IPS-20b (cell line): ENCODE measurements around the gene TSC22D1.

ENCODE experiments used
- H3K27ac ChIP-seq: one replicate; pipeline ENCODE4 v1.5.1; 2013; ENCODE audit warnings: low read length
- H3K27me3 ChIP-seq: 2 replicates; pipeline ENCODE4 v1.6.1; 2013; ENCODE audit warnings: mild to moderate bottlenecking, low read length, inconsistent platforms; ENCODE audit not compliant: insufficient read depth
- H3K36me3 ChIP-seq: 2 replicates; pipeline ENCODE4 v1.6.1; 2013; ENCODE audit warnings: low read depth, mild to moderate bottlenecking, inconsistent platforms, low read length, moderate library complexity; ENCODE audit not compliant: insufficient read depth
- H3K4me1 ChIP-seq: 2 replicates; pipeline ENCODE4 v1.6.1; 2013; ENCODE audit warnings: mild to moderate bottlenecking, control low read depth, inconsistent platforms, low read length, moderate library complexity; ENCODE audit not compliant: insufficient read depth
- H3K4me3 ChIP-seq: 2 replicates; pipeline ENCODE4 v1.5.1; 2013; ENCODE audit warnings: mild to moderate bottlenecking, low read length, inconsistent platforms
- H3K9ac ChIP-seq: 2 replicates; pipeline ENCODE4 v1.6.1; 2013; ENCODE audit warnings: low read depth, mild to moderate bottlenecking, inconsistent platforms, low read length, moderate library complexity
- H3K9me3 ChIP-seq: 2 replicates; pipeline ENCODE4 v1.6.1; 2013; ENCODE audit warnings: mild to moderate bottlenecking, low read depth, low read length, inconsistent platforms; ENCODE audit not compliant: insufficient read depth

Gene TSC22D1

GRCh38 chr13:44435142-44435918 is 140.8 kb downstream of the TSC22D1 start:
- Histone ChIP-seq H3K4me1 (peaks cover 10% of the 10 kb centered on the region; the same call in 1 of the 2 replicates), H3K36me3 (peaks cover 27% of the 10 kb centered on the region), H3K27ac (peak overlapping the region; percentile 98), H3K9me3 (no peaks in the 10 kb centered on the region), H3K4me3 (peak overlapping the region; percentile 97), H3K27me3 (no peaks in the 10 kb centered on the region), H3K9ac (peak overlapping the region; percentile 99)

GRCh38 chr13:44434766-44435141 is 141.4 kb downstream of the TSC22D1 start:
- H3K4me3 ChIP-seq, result peak overlapping the region; percentile 71
- no peak overlapping the region for H3K27ac ChIP-seq

GRCh38 chr13:44433863-44434765 is 142.0 kb downstream of the TSC22D1 start:
- Histone ChIP-seq H3K27me3 (no peaks in the 10 kb centered on the region), H3K27ac (no peak overlapping the region), H3K4me3 (peak overlapping the region; percentile 71)

More at GRCh38 chr13:44434766-44435141, 141.4 kb downstream of the TSC22D1 start:
- no peaks in the 10 kb centered on the region for H3K27me3 ChIP-seq
- H3K36me3 ChIP-seq, result peaks cover 27% of the 10 kb centered on the region
- H3K4me1 ChIP-seq, result peaks cover 10% of the 10 kb centered on the region; the same call in 1 of the 2 replicates
- H3K9ac ChIP-seq, result peak overlapping the region; percentile 70; the same call in 1 of the 2 replicates
- H3K9me3 ChIP-seq, result no peaks in the 10 kb centered on the region

GRCh38 chr13:44432650-44433049 is 143.5 kb downstream of the TSC22D1 start:
- no peaks in the 10 kb centered on the region for H3K9me3 ChIP-seq
- no peak overlapping the region for H3K9ac ChIP-seq
- no peak overlapping the region for H3K4me3 ChIP-seq
- H3K4me1 ChIP-seq, result peaks cover 9% of the 10 kb centered on the region; the same call in 1 of the 2 replicates
- no peaks in the 10 kb centered on the region for H3K27me3 ChIP-seq
- H3K36me3 ChIP-seq, result peaks cover 27% of the 10 kb centered on the region
- H3K27ac ChIP-seq, result no peak overlapping the region

More at GRCh38 chr13:44433863-44434765, 142.0 kb downstream of the TSC22D1 start:
- peaks cover 10% of the 10 kb centered on the region; the same call in 1 of the 2 replicates for H3K4me1 ChIP-seq
- no peaks in the 10 kb centered on the region for H3K9me3 ChIP-seq
- peaks cover 27% of the 10 kb centered on the region for H3K36me3 ChIP-seq
- peak overlapping the region; percentile 70; the same call in 1 of the 2 replicates for H3K9ac ChIP-seq

- no peak overlapping the region for H3K4me3 ChIP-seq
- H3K27me3 ChIP-seq, result no peaks in the 10 kb centered on the region
- peaks cover 5% of the 10 kb centered on the region; the same call in 1 of the 2 replicates for H3K4me1 ChIP-seq
- H3K9me3 ChIP-seq, result no peaks in the 10 kb centered on the region
- H3K9ac ChIP-seq, result no peak overlapping the region
- H3K36me3 ChIP-seq, result peaks cover 27% of the 10 kb centered on the region
- H3K27ac ChIP-seq, result no peak overlapping the region
These were observed 145.0 kb downstream of the TSC22D1 start for GRCh38 chr13:44431150-44431549.

GRCh38 chr13:44429311-44429710 is 146.8 kb downstream of the TSC22D1 start:
- no peaks in the 10 kb centered on the region for H3K9me3 ChIP-seq

GRCh38 chr13:44426461-44426860 is 149.7 kb downstream of the TSC22D1 start:
- Histone ChIP-seq H3K36me3 (no peaks in the 10 kb centered on the region), H3K27me3 (peaks cover 5% of the 10 kb centered on the region; the same call in 1 of the 2 replicates), H3K4me1 (no peaks in the 10 kb centered on the region), H3K4me3 (no peak overlapping the region), H3K9ac (no peak overlapping the region), H3K27ac (no peak overlapping the region), H3K9me3 (no peaks in the 10 kb centered on the region)

More at GRCh38 chr13:44429311-44429710, 146.8 kb downstream of the TSC22D1 start:
- Histone ChIP-seq H3K27ac (no peak overlapping the region), H3K4me3 (no peak overlapping the region), H3K27me3 (no peaks in the 10 kb centered on the region), H3K36me3 (peaks cover 21% of the 10 kb centered on the region), H3K4me1 (no peaks in the 10 kb centered on the region; the same call in 1 of the 2 replicates), H3K9ac (no peak overlapping the region)

GRCh38 chr13:44425815-44426078 is 150.4 kb downstream of the TSC22D1 start:
- H3K27ac ChIP-seq, result no peak overlapping the region
- peaks cover under 1% of the 10 kb centered on the region; the same call in 1 of the 2 replicates for H3K4me1 ChIP-seq
- H3K9me3 ChIP-seq, result no peaks in the 10 kb centered on the region
- H3K4me3 ChIP-seq, result no peak overlapping the region
- H3K9ac ChIP-seq, result no peak overlapping the region
- peaks cover 5% of the 10 kb centered on the region; the same call in 1 of the 2 replicates for H3K27me3 ChIP-seq
- H3K36me3 ChIP-seq, result no peaks in the 10 kb centered on the region

- H3K9me3 ChIP-seq, result no peaks in the 10 kb centered on the region
- peaks cover 4% of the 10 kb centered on the region; the same call in 1 of the 2 replicates for H3K4me1 ChIP-seq
- no peaks in the 10 kb centered on the region for H3K36me3 ChIP-seq
These were observed 150.9 kb downstream of the TSC22D1 start for GRCh38 chr13:44425041-44425814.

GRCh38 chr13:44423824-44424223 is 152.3 kb downstream of the TSC22D1 start:
- Histone ChIP-seq H3K27me3 (peaks cover 5% of the 10 kb centered on the region; the same call in 1 of the 2 replicates), H3K27ac (no peak overlapping the region), H3K36me3 (no peaks in the 10 kb centered on the region), H3K4me3 (no peak overlapping the region), H3K9me3 (no peaks in the 10 kb centered on the region), H3K9ac (no peak overlapping the region), H3K4me1 (peaks cover 4% of the 10 kb centered on the region; the same call in 1 of the 2 replicates)

More at GRCh38 chr13:44425041-44425814, 150.9 kb downstream of the TSC22D1 start:
- H3K27ac ChIP-seq, result no peak overlapping the region
- no peak overlapping the region for H3K4me3 ChIP-seq
- H3K9ac ChIP-seq, result no peak overlapping the region
- H3K27me3 ChIP-seq, result peaks cover 5% of the 10 kb centered on the region; the same call in 1 of the 2 replicates
